HG02623 (cell line): ENCODE results near the gene AMZ1.

Source experiments
- ATAC-seq: cut with Tn5 transposase; IDR thresholded peaks from one replicate; pipeline ENCODE4 v1.9.1; 2021; ENCODE audit warnings: moderate library complexity; ENCODE audit not compliant: unreplicated experiment

AMZ1 gene

GRCh38 chr7:2764621-2765020 is 76.6 kb downstream of the AMZ1 start:
- no peak for ATAC-seq
